ENCODE results near the gene TRPM5.

DNA sequence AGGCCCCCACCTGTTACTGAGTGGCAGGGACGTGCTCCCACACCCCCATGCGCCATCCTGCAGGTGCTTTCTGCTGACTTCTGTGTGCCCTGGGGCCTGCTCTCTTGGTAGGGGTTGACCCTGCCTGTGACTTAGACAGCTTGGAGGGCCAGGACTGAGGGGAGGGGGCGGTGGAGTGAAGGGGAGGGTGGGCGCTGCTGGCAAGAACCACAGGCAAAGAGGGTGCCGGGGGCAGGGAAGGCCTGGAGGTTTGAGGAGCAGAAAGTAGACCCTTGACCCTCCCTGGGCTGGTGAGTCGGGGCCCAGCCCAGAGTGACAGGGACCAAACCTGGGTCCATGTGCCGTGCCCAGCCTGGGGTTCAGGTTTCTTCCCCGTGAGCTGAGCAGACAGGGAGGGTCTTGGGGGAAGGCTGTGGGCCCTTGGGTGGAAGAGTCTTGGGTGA, 18.2 kb upstream of the TRPM5 start:
- TF ChIP-seq CTCF (IDR thresholded peaks at IDR 0.05) = no peak
- no peak for TF ChIP-seq POLR2A (IDR thresholded peaks at IDR 0.05)

Data from heart left ventricle (tissue), 13 donors.